Measurements from ENCODE around the gene SHTN1.

GRCh38 chr10:116877391-116877790 is 127.6 kb downstream of the SHTN1 start:
- TF ChIP-seq POLR2AphosphoS5 (IDR thresholded peaks at IDR 0.05; ENCODE audit: borderline replicate concordance, low read depth, low read length) (no peak), EZH2 (IDR thresholded peaks at IDR 0.05) (no peak)

All from SK-N-MC (cell line).